HFF-Myc (cell line): Measurements from ENCODE around the gene NLRP3.
A peak's percentile ranks its signal among the peaks of the same experiment; 100 is the strongest.

Experiments used
- DNase-seq: peaks from one replicate; pipeline ENCODE4 v3.0.0-alpha.2; 2011; ENCODE audit warnings: low read depth; ENCODE audit errors: extremely low read depth
- H3K4me3 ChIP-seq: replicated peaks from 2 replicates; pipeline ENCODE4 v1.5.1; 2011; ENCODE audit warnings: low read depth, mild to moderate bottlenecking, control low read depth, low read length
- CTCF ChIP-seq: IDR thresholded peaks from 2 replicates; pipeline ENCODE4 v1.5.1; 2012; ENCODE audit warnings: mild to moderate bottlenecking, low read depth, low read length, control low read depth; ENCODE audit errors: missing control alignments

Gene NLRP3

GRCh38 chr1:247447162-247447909, 31.4 kb downstream of the NLRP3 start:
- DNase-seq: no peak
- H3K4me3 ChIP-seq: peak overlapping the region; percentile 19; the same call in 1 of the 2 replicates
- no peak for TF ChIP-seq CTCF

- H3K4me3 ChIP-seq: peak overlapping the region; percentile 19
- DNase-seq: peak; percentile 6
- TF ChIP-seq CTCF: no peak
These were observed 32.3 kb downstream of the NLRP3 start for GRCh38 chr1:247448107-247448791.

- no peak for DNase-seq
- no peak for TF ChIP-seq CTCF
- H3K4me3 ChIP-seq: no peak overlapping the region
These were observed 35.5 kb downstream of the NLRP3 start for GRCh38 chr1:247451388-247452010.

GRCh38 chr1:247452447-247453039, 36.6 kb downstream of the NLRP3 start:
- no peak for TF ChIP-seq CTCF
- H3K4me3 ChIP-seq: no peak overlapping the region
- no peak for DNase-seq

GRCh38 chr1:247453245-247453644, 37.3 kb downstream of the NLRP3 start:
- no peak for DNase-seq

More at GRCh38 chr1:247453245-247453644, 37.3 kb downstream of the NLRP3 start:
- no peak overlapping the region for H3K4me3 ChIP-seq
- TF ChIP-seq CTCF: no peak
